ENCODE results near the gene ENPEP.
"Not testable (repeated sequence)": the region's sequence is repeated elsewhere in the genome, so short reads cannot be mapped to it uniquely, and the experiment has no call there.

ENPEP gene, protein sequence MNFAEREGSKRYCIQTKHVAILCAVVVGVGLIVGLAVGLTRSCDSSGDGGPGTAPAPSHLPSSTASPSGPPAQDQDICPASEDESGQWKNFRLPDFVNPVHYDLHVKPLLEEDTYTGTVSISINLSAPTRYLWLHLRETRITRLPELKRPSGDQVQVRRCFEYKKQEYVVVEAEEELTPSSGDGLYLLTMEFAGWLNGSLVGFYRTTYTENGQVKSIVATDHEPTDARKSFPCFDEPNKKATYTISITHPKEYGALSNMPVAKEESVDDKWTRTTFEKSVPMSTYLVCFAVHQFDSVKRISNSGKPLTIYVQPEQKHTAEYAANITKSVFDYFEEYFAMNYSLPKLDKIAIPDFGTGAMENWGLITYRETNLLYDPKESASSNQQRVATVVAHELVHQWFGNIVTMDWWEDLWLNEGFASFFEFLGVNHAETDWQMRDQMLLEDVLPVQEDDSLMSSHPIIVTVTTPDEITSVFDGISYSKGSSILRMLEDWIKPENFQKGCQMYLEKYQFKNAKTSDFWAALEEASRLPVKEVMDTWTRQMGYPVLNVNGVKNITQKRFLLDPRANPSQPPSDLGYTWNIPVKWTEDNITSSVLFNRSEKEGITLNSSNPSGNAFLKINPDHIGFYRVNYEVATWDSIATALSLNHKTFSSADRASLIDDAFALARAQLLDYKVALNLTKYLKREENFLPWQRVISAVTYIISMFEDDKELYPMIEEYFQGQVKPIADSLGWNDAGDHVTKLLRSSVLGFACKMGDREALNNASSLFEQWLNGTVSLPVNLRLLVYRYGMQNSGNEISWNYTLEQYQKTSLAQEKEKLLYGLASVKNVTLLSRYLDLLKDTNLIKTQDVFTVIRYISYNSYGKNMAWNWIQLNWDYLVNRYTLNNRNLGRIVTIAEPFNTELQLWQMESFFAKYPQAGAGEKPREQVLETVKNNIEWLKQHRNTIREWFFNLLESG

DNA sequence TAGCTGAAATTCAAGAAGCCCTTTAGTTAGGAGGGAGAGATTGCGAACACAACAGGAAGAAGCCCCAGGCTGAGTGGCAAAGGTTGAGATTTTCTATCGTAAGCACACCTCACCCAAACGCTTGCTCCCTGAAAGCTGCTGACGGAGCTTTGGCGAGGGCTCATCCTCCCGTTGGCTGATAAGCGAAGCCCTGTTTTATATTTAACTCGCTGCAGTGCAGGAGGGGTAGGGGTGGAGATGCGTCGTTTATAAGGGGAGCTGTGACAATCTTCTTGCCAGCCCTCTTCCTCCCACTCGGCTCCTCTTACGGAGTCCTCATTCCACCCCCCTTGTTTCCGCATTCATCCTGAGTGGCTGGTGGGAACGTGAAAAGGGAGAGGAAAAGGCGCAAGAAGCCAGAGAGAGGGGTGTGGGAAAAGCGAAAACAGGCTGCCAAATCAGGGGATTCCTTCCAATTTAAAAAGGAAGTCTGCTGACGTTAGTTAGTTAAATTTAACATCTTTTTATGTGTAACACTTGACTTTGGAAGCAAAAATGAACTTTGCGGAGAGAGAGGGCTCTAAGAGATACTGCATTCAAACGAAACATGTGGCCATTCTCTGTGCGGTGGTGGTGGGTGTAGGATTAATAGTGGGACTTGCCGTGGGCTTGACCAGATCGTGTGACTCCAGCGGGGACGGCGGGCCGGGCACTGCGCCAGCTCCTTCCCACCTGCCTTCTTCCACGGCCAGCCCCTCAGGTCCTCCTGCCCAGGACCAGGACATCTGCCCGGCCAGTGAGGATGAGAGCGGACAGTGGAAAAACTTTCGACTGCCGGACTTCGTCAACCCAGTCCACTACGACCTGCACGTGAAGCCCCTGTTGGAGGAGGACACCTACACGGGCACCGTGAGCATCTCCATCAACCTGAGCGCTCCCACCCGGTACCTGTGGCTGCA lies at the start of gene ENPEP:
Gene ENPEP (plus strand): TSS at position 275 of the 938 bp plus-strand sequence. CDS start 260 bp downstream, at position 535.
- peak within 1 kb of the TSS; percentile 3; the same call in 1 of the 2 replicates for H3K4me3 ChIP-seq (ENCODE audit: low read depth, low read length)
- TF ChIP-seq, protein P1, sequence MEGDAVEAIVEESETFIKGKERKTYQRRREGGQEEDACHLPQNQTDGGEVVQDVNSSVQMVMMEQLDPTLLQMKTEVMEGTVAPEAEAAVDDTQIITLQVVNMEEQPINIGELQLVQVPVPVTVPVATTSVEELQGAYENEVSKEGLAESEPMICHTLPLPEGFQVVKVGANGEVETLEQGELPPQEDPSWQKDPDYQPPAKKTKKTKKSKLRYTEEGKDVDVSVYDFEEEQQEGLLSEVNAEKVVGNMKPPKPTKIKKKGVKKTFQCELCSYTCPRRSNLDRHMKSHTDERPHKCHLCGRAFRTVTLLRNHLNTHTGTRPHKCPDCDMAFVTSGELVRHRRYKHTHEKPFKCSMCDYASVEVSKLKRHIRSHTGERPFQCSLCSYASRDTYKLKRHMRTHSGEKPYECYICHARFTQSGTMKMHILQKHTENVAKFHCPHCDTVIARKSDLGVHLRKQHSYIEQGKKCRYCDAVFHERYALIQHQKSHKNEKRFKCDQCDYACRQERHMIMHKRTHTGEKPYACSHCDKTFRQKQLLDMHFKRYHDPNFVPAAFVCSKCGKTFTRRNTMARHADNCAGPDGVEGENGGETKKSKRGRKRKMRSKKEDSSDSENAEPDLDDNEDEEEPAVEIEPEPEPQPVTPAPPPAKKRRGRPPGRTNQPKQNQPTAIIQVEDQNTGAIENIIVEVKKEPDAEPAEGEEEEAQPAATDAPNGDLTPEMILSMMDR (IDR thresholded peaks at IDR 0.05; ENCODE audit: low read depth, low read length): no peak

DNA sequence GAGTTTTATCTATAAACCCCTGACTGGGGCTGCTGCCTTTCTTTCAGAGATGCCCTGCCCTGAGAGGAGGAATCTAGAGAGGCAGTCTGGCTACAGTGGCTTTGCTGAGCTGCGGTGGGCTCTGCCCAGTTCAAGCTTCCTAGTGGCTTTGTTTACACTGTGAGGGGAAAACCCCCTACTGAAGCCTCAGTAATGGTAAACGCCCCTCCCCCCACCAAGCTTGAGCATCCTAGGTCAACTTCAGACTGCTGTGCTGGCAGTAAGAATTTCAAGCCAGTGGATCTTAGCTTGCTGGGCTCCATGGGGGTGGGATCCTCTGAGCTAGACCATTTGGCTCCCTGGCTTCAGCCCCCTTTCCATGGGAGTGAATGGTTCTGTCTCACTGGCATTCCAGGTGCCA lies 44.1 kb upstream of the ENPEP start:
- H3K4me3 ChIP-seq (ENCODE audit: low read depth, low read length): not testable (repeated sequence)

DNA sequence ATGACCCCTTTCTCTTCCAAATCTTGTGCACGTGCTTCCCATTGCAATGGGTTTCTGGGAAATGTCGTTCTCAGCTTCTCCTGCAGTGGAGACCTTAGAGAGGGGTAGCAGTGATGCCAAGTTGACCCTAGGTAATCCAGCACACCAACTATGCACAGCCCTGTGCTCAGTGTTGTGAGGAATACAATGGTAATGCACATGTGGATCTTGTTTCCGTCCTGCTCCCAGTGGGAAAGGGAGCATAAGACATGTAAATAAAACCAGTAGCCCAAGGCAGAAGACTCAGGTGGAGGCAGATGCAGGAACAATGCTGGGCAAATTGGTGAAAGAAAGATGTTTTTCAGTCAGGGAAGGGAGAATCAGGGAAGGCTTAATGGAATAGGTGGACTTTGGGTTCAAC lies 38.7 kb upstream of the ENPEP start:
- H3K4me3 ChIP-seq (ENCODE audit: low read depth, low read length): not testable (repeated sequence)

DNA sequence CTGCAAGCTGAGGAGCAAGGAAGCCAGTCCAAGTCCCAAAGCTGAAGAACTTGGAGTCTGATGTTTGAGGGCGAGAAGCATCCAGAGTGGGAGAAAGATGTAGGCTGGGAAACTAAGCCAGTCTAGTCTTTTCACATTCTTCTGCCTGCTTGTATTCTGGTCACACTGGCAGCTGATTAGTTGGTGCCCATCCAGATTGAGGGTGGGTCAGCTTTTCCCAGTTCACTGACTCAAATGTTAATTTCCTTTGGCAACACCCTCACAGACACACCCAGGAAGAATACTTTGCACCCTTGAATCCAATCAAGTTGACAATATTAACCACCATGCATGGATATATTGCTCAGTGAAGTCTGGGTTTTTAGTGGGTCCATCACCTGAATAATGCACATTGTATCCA lies 36.7 kb upstream of the ENPEP start:
- not testable (repeated sequence) for H3K4me3 ChIP-seq (ENCODE audit: low read depth, low read length)

DNA sequence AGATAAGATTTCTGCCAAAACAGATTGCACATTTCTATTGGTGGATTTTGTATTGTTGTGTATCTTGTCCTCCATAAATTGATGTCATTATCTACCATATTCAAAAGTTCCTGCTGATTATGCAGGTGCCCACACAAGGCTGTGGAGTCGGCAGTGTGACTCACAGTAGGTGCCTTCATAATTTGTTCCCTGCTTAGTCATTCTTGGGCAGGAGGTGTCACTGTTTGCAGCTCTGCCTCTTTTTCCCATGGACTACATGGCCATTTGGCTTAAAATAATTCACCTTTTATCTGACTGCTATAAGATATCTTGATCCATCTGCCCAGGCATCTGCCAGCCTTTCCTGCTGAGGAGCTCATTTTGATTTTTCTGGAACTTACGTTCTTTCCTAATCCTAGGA lies 33.6 kb upstream of the ENPEP start:
- TF ChIP-seq, protein P1 (IDR thresholded peaks at IDR 0.05; ENCODE audit: low read depth, low read length): no peak
- H3K4me3 ChIP-seq (ENCODE audit: low read depth, low read length): no peak overlapping the region

DNA sequence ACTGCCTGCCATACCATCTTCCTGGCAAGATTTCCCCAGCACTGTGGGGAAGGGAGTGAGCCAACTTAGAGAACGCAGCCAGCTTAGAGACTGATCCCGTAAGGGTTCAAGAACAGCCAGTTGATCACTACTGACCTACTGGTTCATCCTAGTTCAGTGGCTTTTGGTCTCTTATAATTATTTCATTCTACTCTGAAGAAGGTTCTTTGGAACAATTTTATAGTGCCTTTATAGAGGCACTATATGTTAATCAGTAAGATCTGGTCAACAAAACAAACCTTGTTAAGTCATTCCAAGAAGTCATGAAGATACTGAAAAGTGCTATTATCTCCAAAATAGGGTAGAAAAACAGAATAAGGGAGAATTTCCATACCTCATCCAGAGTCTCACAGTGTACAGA lies 33.2 kb upstream of the ENPEP start:
- TF ChIP-seq, protein P1 (IDR thresholded peaks at IDR 0.05; ENCODE audit: low read depth, low read length): no peak
- no peak overlapping the region for H3K4me3 ChIP-seq (ENCODE audit: low read depth, low read length)

DNA sequence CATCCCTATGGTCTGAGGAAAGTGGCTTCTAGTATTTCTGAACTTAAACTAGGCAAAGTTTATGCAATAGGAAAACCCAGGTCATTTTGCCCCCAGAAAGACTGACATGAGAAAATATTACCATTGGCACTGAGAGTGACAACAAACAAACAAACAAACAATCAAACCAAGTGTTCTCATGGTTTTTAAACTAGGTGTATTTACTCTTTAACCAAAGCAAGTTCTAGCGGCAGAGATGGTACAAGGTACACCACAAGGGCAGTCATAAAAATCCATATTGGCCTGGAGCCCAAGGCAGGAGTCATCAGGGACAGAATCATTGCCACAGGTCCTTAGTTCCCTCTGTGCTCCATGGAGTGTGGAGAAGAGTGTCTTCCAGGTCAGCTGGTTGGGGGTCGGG lies 26.0 kb upstream of the ENPEP start:
- H3K4me3 ChIP-seq (ENCODE audit: low read depth, low read length): no peak overlapping the region
- TF ChIP-seq, protein P1 (IDR thresholded peaks at IDR 0.05; ENCODE audit: low read depth, low read length): no peak

DNA sequence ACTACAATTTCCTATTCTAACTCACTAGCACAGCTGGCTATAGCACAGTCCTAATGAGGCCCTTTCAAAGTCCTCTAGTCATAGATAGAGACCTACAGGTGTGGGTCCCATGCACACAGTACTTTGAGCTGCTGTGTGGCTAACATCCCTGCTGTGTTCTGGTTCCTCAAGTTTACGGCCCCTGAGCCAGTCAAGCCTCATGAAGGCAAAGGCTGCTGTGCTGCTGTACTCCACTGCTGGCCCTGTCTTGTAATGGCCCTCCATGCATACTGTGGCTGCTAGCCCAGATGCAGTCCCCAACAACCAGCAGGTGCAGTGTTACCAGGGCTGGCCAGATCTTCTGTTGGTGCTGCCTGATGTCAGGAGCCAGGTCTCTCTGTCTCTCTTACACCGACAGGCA lies 23.4 kb upstream of the ENPEP start:
- TF ChIP-seq, protein P1 (IDR thresholded peaks at IDR 0.05; ENCODE audit: low read depth, low read length): no peak
- H3K4me3 ChIP-seq (ENCODE audit: low read depth, low read length): no peak overlapping the region
